ENCODE data around the gene RRM1.

Gene RRM1

GRCh38 chr11:4083198-4083597, 11.4 kb upstream of the RRM1 start:
- no peak overlapping the region for H3K9ac ChIP-seq (ENCODE audit: insufficient read length, low read depth)
- peaks cover 12% of the 10 kb centered on the region for H3K36me3 ChIP-seq (ENCODE audit: insufficient read depth, insufficient read length, low read length)
- TF ChIP-seq ZNF274 (IDR thresholded peaks at IDR 0.05; ENCODE audit: low read depth, low read length) (no peak), SUZ12 (IDR thresholded peaks at IDR 0.05; ENCODE audit: extremely low read depth, insufficient read depth, insufficient read length) (no peak), YY1 (IDR thresholded peaks at IDR 0.05; ENCODE audit: insufficient read depth, insufficient read length) (no peak)
- DNase-seq (ENCODE audit: low read depth, low spot score), result no peak
- H3K9me3 ChIP-seq (ENCODE audit: insufficient read depth, low read length), result no peaks in the 10 kb centered on the region
- H3K4me3 ChIP-seq (ENCODE audit: insufficient read length, low read depth), result no peak overlapping the region
- no peaks in the 10 kb centered on the region for H3K4me1 ChIP-seq (ENCODE audit: insufficient read depth, insufficient read length)
- H3K27me3 ChIP-seq (ENCODE audit: insufficient read depth, insufficient read length), result no peaks in the 10 kb centered on the region

DNA sequence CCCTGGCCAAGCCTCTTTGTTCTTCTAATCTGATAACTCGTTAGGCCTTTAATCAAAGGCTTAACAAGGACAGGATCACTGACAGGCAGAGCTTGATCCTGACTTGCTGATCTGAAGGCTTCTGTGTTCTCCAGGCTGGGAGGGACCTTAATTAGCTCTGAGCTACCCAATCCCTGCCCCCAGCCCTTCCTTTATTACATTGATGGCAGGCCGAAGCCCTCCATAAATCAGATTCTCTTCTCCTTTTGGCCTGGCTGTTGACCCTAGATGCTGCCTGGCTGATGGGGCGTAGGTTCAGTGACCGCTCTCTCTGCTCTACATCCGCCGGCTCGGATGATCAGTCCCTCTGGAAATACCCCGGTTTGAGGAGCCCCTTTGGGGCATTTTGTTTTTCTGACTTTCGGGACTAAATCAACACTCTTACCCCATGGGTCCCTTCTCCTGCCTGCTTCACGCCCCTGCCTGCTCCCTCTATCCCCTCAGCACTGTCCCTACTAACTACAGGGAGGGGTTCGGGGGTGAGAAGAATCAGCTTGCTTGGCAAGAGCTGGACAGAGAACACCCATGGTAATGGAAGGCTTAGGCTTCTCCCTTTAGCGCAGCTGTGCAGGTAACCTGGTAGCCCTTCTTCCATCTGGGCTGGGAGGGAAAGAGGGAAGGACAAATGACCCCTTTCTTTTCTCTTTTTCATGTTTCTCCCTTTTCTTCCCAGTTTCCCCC, 10.0 kb upstream of the RRM1 start:
- Histone ChIP-seq H3K27me3 (ENCODE audit: insufficient read depth, insufficient read length) (no peaks in the 10 kb centered on the region), H3K36me3 (ENCODE audit: insufficient read depth, insufficient read length, low read length) (peaks cover 15% of the 10 kb centered on the region), H3K9me3 (ENCODE audit: insufficient read depth, low read length) (no peaks in the 10 kb centered on the region), H3K4me1 (ENCODE audit: insufficient read depth, insufficient read length) (no peaks in the 10 kb centered on the region), H3K4me3 (ENCODE audit: insufficient read length, low read depth) (no peak overlapping the region), H3K9ac (ENCODE audit: insufficient read length, low read depth) (no peak overlapping the region)
- TF ChIP-seq SUZ12 (IDR thresholded peaks at IDR 0.05; ENCODE audit: extremely low read depth, insufficient read depth, insufficient read length), result no peak
- no peak for TF ChIP-seq YY1 (IDR thresholded peaks at IDR 0.05; ENCODE audit: insufficient read depth, insufficient read length)
- DNase-seq (ENCODE audit: low read depth, low spot score), result no peak

GRCh38 chr11:4085575-4085974, 9.0 kb upstream of the RRM1 start:
- Histone ChIP-seq H3K27me3 (ENCODE audit: insufficient read depth, insufficient read length) (no peaks in the 10 kb centered on the region), H3K4me3 (ENCODE audit: insufficient read length, low read depth) (no peak overlapping the region), H3K9ac (ENCODE audit: insufficient read length, low read depth) (no peak overlapping the region), H3K9me3 (ENCODE audit: insufficient read depth, low read length) (no peaks in the 10 kb centered on the region), H3K36me3 (ENCODE audit: insufficient read depth, insufficient read length, low read length) (peaks cover 15% of the 10 kb centered on the region), H3K4me1 (ENCODE audit: insufficient read depth, insufficient read length) (no peaks in the 10 kb centered on the region)
- no peak for DNase-seq (ENCODE audit: low read depth, low spot score)
- no peak for TF ChIP-seq SUZ12 (IDR thresholded peaks at IDR 0.05; ENCODE audit: extremely low read depth, insufficient read depth, insufficient read length)
- TF ChIP-seq YY1 (IDR thresholded peaks at IDR 0.05; ENCODE audit: insufficient read depth, insufficient read length), result no peak
- TF ChIP-seq ZNF274 (IDR thresholded peaks at IDR 0.05; ENCODE audit: low read depth, low read length), result no peak

DNA sequence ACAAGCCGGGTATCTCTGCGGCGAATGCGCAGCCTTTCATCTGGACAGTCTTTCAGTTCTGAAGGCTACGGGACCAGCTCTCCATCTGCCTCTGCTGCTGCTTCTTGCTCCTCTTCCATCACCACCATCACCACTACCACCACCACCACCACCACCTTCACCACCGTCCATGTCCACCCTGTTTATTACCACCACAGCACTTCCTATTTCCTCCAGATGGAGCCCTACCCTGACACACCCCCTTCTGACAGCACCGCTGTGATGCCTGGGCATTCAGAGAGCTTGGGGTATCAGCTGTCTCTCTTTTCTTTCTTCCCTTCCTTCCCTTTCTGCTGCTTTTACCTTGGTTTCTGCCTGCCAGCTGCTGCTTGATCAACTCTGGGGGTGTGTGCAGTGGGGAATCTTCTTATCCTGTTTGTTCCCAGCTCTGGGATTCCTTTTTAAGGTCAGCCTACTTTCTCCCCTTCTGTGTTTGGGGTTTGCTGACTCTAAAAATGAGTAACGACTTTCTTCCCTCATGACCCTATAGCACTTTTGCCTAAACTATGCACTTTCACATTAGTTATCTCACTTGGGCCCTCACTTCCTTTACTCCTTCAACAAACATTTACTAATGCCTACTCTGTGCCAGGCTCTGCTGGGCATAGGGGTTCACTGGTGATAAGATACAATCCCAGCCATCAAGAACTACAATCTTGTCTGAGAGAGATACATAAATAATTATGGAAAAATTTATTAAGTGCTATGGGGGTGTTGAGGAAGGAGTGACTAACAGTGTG, 7.8 kb upstream of the RRM1 start:
- Histone ChIP-seq H3K4me1 (ENCODE audit: insufficient read depth, insufficient read length) (no peaks in the 10 kb centered on the region), H3K9me3 (ENCODE audit: insufficient read depth, low read length) (no peaks in the 10 kb centered on the region), H3K9ac (ENCODE audit: insufficient read length, low read depth) (no peak overlapping the region), H3K36me3 (ENCODE audit: insufficient read depth, insufficient read length, low read length) (peaks cover 15% of the 10 kb centered on the region), H3K4me3 (ENCODE audit: insufficient read length, low read depth) (no peak overlapping the region), H3K27me3 (ENCODE audit: insufficient read depth, insufficient read length) (no peaks in the 10 kb centered on the region)
- TF ChIP-seq SUZ12 (IDR thresholded peaks at IDR 0.05; ENCODE audit: extremely low read depth, insufficient read depth, insufficient read length) (no peak), ZNF274 (IDR thresholded peaks at IDR 0.05; ENCODE audit: low read depth, low read length) (no peak), YY1 (IDR thresholded peaks at IDR 0.05; ENCODE audit: insufficient read depth, insufficient read length) (no peak)
- DNase-seq (ENCODE audit: low read depth, low spot score), result no peak

DNA sequence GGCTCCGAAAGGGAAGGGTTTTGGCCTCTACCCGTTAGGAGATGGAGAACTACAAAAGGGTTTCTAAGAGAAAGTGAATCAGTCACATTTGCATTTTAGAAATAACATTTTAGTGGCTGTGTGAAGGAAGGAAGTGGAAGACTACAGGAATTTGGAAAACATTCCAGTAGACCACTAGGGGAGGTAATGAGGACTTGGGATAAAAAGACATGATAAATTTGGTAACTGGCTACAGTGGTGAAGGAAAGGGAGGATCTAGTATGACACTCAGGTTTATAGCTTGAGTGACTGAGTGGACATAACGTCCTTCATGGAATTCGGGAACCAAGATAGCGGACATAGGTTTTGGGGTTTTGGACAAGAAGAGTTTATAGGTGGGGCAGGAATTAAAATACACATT, 7.0 kb upstream of the RRM1 start:
- Histone ChIP-seq H3K4me3 (ENCODE audit: insufficient read length, low read depth) (no peak overlapping the region), H3K36me3 (ENCODE audit: insufficient read depth, insufficient read length, low read length) (peaks cover 15% of the 10 kb centered on the region), H3K9me3 (ENCODE audit: insufficient read depth, low read length) (no peaks in the 10 kb centered on the region), H3K4me1 (ENCODE audit: insufficient read depth, insufficient read length) (no peaks in the 10 kb centered on the region), H3K27me3 (ENCODE audit: insufficient read depth, insufficient read length) (no peaks in the 10 kb centered on the region), H3K9ac (ENCODE audit: insufficient read length, low read depth) (no peak overlapping the region)
- TF ChIP-seq YY1 (IDR thresholded peaks at IDR 0.05; ENCODE audit: insufficient read depth, insufficient read length) (no peak), SUZ12 (IDR thresholded peaks at IDR 0.05; ENCODE audit: extremely low read depth, insufficient read depth, insufficient read length) (no peak), ZNF274 (IDR thresholded peaks at IDR 0.05; ENCODE audit: low read depth, low read length) (no peak)
- DNase-seq (ENCODE audit: low read depth, low spot score), result no peak

DNA sequence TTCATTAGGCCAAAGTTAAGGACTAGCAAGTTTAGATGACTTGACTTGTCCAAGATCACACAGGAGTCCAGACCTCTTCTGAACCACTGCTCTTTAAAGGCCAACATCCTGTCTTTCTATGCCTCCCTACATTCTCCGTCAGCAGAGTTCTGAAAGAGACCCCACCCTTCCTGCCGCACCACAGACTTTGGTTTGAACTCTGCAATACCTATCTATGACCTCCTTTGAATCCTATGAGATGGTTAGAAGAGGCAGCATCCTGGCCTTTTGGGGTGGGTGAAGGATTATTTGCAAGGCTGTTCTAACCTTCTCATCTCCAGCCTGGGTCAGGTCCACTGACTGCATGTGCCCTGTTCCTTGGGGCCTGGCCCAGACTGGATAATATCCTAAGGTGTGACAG, 4.3 kb upstream of the RRM1 start:
- TF ChIP-seq YY1 (IDR thresholded peaks at IDR 0.05; ENCODE audit: insufficient read depth, insufficient read length) (no peak), SUZ12 (IDR thresholded peaks at IDR 0.05; ENCODE audit: extremely low read depth, insufficient read depth, insufficient read length) (no peak), ZNF274 (IDR thresholded peaks at IDR 0.05; ENCODE audit: low read depth, low read length) (no peak)
- Histone ChIP-seq H3K36me3 (ENCODE audit: insufficient read depth, insufficient read length, low read length) (peaks cover 7% of the 10 kb centered on the region), H3K4me1 (ENCODE audit: insufficient read depth, insufficient read length) (no peaks in the 10 kb centered on the region), H3K9me3 (ENCODE audit: insufficient read depth, low read length) (no peaks in the 10 kb centered on the region), H3K4me3 (ENCODE audit: insufficient read length, low read depth) (no peak overlapping the region), H3K27me3 (ENCODE audit: insufficient read depth, insufficient read length) (no peaks in the 10 kb centered on the region), H3K9ac (ENCODE audit: insufficient read length, low read depth) (no peak overlapping the region)
- DNase-seq (ENCODE audit: low read depth, low spot score), result no peak

DNA sequence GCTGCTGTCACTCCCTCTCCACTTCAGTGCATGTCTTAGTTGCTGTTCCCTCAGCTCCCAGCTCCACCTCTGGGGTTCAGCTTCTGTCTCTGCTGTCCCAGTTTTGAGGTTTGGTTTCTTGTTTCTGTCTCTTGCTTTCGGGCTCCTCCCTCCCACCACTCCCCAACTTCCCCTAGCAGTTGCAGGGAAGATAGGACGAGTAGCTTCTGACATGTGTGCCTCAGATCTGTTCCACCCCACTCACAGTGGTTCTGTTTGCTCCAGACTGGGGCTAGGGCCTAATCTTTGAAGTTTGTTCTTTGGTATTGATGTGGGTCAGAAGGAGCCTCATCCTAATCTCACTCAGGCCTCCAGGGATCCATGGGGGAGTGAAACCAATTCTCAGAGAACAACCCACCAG, 2.6 kb upstream of the RRM1 start:
- H3K36me3 ChIP-seq (ENCODE audit: insufficient read depth, insufficient read length, low read length), result peaks cover 14% of the 10 kb centered on the region
- no peak overlapping the region for H3K9ac ChIP-seq (ENCODE audit: insufficient read length, low read depth)
- H3K4me1 ChIP-seq (ENCODE audit: insufficient read depth, insufficient read length), result peaks cover 2% of the 10 kb centered on the region
- H3K27me3 ChIP-seq (ENCODE audit: insufficient read depth, insufficient read length), result no peaks in the 10 kb centered on the region
- no peaks in the 10 kb centered on the region for H3K9me3 ChIP-seq (ENCODE audit: insufficient read depth, low read length)
- DNase-seq (ENCODE audit: low read depth, low spot score), result no peak
- H3K4me3 ChIP-seq (ENCODE audit: insufficient read length, low read depth), result no peak overlapping the region
- no peak for TF ChIP-seq SUZ12 (IDR thresholded peaks at IDR 0.05; ENCODE audit: extremely low read depth, insufficient read depth, insufficient read length)
- TF ChIP-seq YY1 (IDR thresholded peaks at IDR 0.05; ENCODE audit: insufficient read depth, insufficient read length), result no peak
- TF ChIP-seq ZNF274 (IDR thresholded peaks at IDR 0.05; ENCODE audit: low read depth, low read length), result no peak

Data from NT2/D1 (cell line).